ENCODE data around the gene ODC1. TPM values are rescaled to one million over a fixed set of nuclear protein-coding genes. Genes with fewer than 3 reads are reported as not detected.

Gene ODC1
- polyA plus RNA-seq, 1 donor (not counting 4 experiments of a cell fraction or from before 2014, with no cell fraction given), result 637 TPM

DNA sequence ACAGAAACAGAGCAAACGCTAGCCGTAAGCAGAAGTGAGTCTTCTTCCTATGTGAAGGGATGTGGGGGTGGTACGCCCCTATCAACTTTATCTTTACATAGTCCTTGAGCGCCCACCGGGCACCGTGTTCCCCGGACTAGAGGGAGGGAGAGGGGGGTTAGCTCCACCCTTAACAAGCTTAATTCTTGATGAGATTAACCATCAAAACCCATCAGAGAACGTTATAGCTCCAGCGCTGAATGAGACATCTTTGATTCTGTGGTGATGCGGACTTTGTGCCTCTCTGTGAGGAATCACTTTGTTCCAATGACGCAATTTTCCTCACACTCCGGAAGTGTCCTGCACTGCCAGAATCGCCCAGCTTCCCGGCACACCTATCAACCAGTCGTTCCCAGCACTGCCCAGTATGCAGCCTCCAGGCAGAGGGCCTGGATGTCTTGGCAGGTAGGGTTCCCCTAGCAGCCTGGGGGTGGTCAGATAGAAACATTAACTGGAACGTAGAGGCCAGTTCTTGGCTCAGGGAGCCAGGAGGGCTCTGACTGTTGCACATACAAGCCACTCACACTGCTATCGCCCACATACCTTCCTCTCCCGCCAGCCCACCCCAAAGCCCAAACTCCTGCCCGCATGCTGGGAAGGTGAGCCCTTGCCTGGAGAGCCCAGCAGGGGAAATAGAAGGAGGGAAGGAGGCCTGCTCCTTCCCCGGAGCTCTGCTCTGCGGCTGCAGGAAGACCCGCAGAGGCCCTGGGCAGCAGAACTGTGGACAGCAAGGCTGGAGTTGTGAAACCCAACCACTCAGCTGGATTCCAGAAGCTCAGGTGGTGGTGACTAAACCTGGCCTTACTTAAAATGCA, 1.9 kb upstream of the ODC1 start:
- Histone ChIP-seq H3K9ac (ENCODE audit: control insufficient read depth, extremely low read depth, insufficient read depth, low read length) (no peak overlapping the region), H3K9me3 (ENCODE audit: control insufficient read depth, low read depth, low read length) (no peaks in the 10 kb centered on the region), H2AFZ (ENCODE audit: control insufficient read depth, low read length) (no peak overlapping the region), H4K20me1 (ENCODE audit: control insufficient read depth, extremely low read depth, insufficient read depth, low read length) (peaks cover 5% of the 10 kb centered on the region), H3K79me2 (ENCODE audit: control insufficient read depth, insufficient read depth, low read length) (peaks cover 19% of the 10 kb centered on the region), H3K36me3 (ENCODE audit: control insufficient read depth in 2 of 2, extremely low read depth in 1 of 2, insufficient read depth in 2 of 2, low read length in 2 of 2) (peaks cover 0 to 6% of the 10 kb centered on the region in 2 experiments), H3K4me3 (ENCODE audit: control insufficient read depth in 2 of 3, extremely low read depth in 1 of 3, insufficient read depth in 2 of 3, low read depth in 1 of 3, low read length in 3 of 3) (no peak overlapping the region), H3K27me3 (ENCODE audit: control insufficient read depth, extremely low read depth, insufficient read depth, low read length) (no peaks in the 10 kb centered on the region), H3K9me1 (ENCODE audit: control insufficient read depth, extremely low read depth, insufficient read depth, low read length) (peaks cover 2% of the 10 kb centered on the region), H3K4me2 (ENCODE audit: control insufficient read depth, extremely low read depth, insufficient read depth, low read depth, low read length) (no peak overlapping the region), H3K27ac (ENCODE audit: control insufficient read depth, insufficient read depth, low read length) (no peak overlapping the region), H3K4me1 (ENCODE audit: control insufficient read depth, extremely low read depth, insufficient read depth, low read length) (peaks cover 47% of the 10 kb centered on the region)
- FAIRE-seq, result no peak
- dilution Hi-C loops (cut with MboI; ENCODE audit: extremely low pct_ligation_motif_present, low sequenced_read_pairs), result no loop called here
- no peak for TF ChIP-seq EZH2 (IDR thresholded peaks at IDR 0.05; ENCODE audit: low read length)
- TF ChIP-seq, protein P1, sequence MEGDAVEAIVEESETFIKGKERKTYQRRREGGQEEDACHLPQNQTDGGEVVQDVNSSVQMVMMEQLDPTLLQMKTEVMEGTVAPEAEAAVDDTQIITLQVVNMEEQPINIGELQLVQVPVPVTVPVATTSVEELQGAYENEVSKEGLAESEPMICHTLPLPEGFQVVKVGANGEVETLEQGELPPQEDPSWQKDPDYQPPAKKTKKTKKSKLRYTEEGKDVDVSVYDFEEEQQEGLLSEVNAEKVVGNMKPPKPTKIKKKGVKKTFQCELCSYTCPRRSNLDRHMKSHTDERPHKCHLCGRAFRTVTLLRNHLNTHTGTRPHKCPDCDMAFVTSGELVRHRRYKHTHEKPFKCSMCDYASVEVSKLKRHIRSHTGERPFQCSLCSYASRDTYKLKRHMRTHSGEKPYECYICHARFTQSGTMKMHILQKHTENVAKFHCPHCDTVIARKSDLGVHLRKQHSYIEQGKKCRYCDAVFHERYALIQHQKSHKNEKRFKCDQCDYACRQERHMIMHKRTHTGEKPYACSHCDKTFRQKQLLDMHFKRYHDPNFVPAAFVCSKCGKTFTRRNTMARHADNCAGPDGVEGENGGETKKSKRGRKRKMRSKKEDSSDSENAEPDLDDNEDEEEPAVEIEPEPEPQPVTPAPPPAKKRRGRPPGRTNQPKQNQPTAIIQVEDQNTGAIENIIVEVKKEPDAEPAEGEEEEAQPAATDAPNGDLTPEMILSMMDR (optimal IDR thresholded peaks at IDR 0.05 in 1 of 3, IDR thresholded peaks at IDR 0.05 in 1 of 3, conservative IDR thresholded peaks at IDR 0.05 in 1 of 3; ENCODE audit: extremely low read depth in 1 of 3, insufficient read depth in 2 of 3, low read length in 3 of 3), result no peak
- DNase-seq (ENCODE audit: low read depth, low spot score), result no peak

DNA sequence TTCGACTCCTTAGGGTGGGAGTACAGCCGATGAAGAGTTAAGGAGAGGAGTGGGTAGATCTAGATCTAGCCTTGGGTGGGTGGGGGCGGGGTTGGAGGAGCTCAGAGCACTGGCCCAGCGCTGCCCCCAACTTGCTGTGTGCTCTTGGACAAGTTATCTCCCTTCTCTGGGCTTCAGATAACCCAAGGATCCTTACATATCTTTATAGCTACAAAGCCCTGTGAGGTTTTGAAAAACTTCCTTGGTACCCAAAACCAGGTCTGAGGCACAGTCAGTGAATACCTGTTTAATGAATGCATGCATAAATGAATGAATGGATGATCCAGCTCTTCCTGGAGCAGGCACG, 1.3 kb upstream of the ODC1 start:
- no peak overlapping the region for H2AFZ ChIP-seq (ENCODE audit: control insufficient read depth, low read length)
- peaks cover 4 to 11% of the 10 kb centered on the region in 2 experiments for H3K36me3 ChIP-seq (ENCODE audit: control insufficient read depth in 2 of 2, extremely low read depth in 1 of 2, insufficient read depth in 2 of 2, low read length in 2 of 2)
- no peak overlapping the region for H3K4me3 ChIP-seq (ENCODE audit: control insufficient read depth in 2 of 3, extremely low read depth in 1 of 3, insufficient read depth in 2 of 3, low read depth in 1 of 3, low read length in 3 of 3)
- peaks cover 2% of the 10 kb centered on the region for H3K9me1 ChIP-seq (ENCODE audit: control insufficient read depth, extremely low read depth, insufficient read depth, low read length)
- peaks cover 19% of the 10 kb centered on the region for H3K79me2 ChIP-seq (ENCODE audit: control insufficient read depth, insufficient read depth, low read length)
- H3K27me3 ChIP-seq (ENCODE audit: control insufficient read depth, extremely low read depth, insufficient read depth, low read length), result no peaks in the 10 kb centered on the region
- no peak overlapping the region for H3K27ac ChIP-seq (ENCODE audit: control insufficient read depth, insufficient read depth, low read length)
- peak overlapping the region; percentile 65 for H3K4me2 ChIP-seq (ENCODE audit: control insufficient read depth, extremely low read depth, insufficient read depth, low read depth, low read length)
- no peak for FAIRE-seq
- TF ChIP-seq, protein P1 (optimal IDR thresholded peaks at IDR 0.05 in 1 of 3, IDR thresholded peaks at IDR 0.05 in 1 of 3, conservative IDR thresholded peaks at IDR 0.05 in 1 of 3; ENCODE audit: extremely low read depth in 1 of 3, insufficient read depth in 2 of 3, low read length in 3 of 3), result no peak
- no peak for TF ChIP-seq EZH2 (IDR thresholded peaks at IDR 0.05; ENCODE audit: low read length)
- peaks cover 10% of the 10 kb centered on the region for H4K20me1 ChIP-seq (ENCODE audit: control insufficient read depth, extremely low read depth, insufficient read depth, low read length)
- no peak for DNase-seq (ENCODE audit: low read depth, low spot score)
- dilution Hi-C loops (cut with MboI; ENCODE audit: extremely low pct_ligation_motif_present, low sequenced_read_pairs), result no loop called here
- no peaks in the 10 kb centered on the region for H3K9me3 ChIP-seq (ENCODE audit: control insufficient read depth, low read depth, low read length)
- no peak overlapping the region for H3K9ac ChIP-seq (ENCODE audit: control insufficient read depth, extremely low read depth, insufficient read depth, low read length)
- peaks cover 44% of the 10 kb centered on the region for H3K4me1 ChIP-seq (ENCODE audit: control insufficient read depth, extremely low read depth, insufficient read depth, low read length)
